ENCODE results near the gene FAM120B.

DNA sequence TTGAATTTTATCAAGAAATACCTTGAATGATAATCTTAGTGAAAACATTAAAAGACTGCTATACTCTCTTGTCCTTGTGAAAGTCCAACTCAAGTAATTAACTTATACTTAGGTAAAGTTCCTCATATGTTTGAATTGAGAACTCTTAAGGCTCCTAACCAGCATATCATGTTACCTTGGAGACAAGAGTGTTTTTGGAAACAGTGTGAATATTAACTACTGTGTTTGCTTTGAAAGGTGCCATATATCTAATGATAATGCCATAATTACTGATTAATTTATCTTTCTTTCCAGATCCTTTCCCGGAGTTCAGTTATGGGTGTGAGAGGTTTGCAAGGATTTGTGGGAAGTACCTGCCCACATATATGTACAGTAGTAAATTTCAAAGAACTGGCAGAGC, 10.5 kb downstream of the FAM120B start:
- TF ChIP-seq, protein P1, sequence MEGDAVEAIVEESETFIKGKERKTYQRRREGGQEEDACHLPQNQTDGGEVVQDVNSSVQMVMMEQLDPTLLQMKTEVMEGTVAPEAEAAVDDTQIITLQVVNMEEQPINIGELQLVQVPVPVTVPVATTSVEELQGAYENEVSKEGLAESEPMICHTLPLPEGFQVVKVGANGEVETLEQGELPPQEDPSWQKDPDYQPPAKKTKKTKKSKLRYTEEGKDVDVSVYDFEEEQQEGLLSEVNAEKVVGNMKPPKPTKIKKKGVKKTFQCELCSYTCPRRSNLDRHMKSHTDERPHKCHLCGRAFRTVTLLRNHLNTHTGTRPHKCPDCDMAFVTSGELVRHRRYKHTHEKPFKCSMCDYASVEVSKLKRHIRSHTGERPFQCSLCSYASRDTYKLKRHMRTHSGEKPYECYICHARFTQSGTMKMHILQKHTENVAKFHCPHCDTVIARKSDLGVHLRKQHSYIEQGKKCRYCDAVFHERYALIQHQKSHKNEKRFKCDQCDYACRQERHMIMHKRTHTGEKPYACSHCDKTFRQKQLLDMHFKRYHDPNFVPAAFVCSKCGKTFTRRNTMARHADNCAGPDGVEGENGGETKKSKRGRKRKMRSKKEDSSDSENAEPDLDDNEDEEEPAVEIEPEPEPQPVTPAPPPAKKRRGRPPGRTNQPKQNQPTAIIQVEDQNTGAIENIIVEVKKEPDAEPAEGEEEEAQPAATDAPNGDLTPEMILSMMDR (IDR thresholded peaks at IDR 0.05; ENCODE audit: low read depth, low read length): no peak
- no peak for TF ChIP-seq EZH2phosphoT487 (IDR thresholded peaks at IDR 0.05; ENCODE audit: low read depth)
